HepG2 (cell line): ENCODE results near the gene DNAI2. TPM values are rescaled to one million over a fixed set of nuclear protein-coding genes. Genes with fewer than 3 reads are reported as not detected.

ENCODE experiments used
- ATAC-seq: fragments of 200-7000 bp; cut with Tn5 transposase; 3 replicates; pipeline ENCODE4 v1.9.1; 2020; ENCODE audit warnings: mild to moderate bottlenecking, moderate library complexity
- BruUV-seq: library from RNA; stranded (reverse); fragments of 400-500 nt; replicated peaks from 2 replicates; lab custom pipeline; 2021; lab: Mats Ljungman, UMichigan
- CTCF ChIA-PET: fragments of 300-600 bp; formaldehyde crosslinking; extraction: SDS; loops from one replicate; lab custom pipeline; 2021; ENCODE audit warnings: low total read pairs, inconsistent platforms, low intra/inter-chr PET ratio; lab: Yijun Ruan, JAX
- POLR2A ChIA-PET: fragments of 350-600 bp; sonication (Branson Sonifier 250); formaldehyde crosslinking; loops from one replicate; lab custom pipeline; 2020; ENCODE audit warnings: antibody characterized with exemption, inconsistent platforms; lab: Yijun Ruan, JAX
- DNase-seq: peaks from one replicate; pipeline ENCODE4 v3.0.0-alpha.2; 2015; ENCODE audit warnings: low spot score
- FAIRE-seq: peaks from 3 replicates; lab custom pipeline; 2011; peaks lifted over from hg19 to GRCh38; lab: Jason Lieb, UNC
- H2AFZ ChIP-seq: one replicate; pipeline ENCODE4 v1.6.1; 2011; ENCODE audit warnings: low read length, inconsistent platforms
- H3K27ac ChIP-seq: fragments of 300-600 bp; 3 replicates; pipeline ENCODE4 v1.8.0; 2011; ENCODE audit warnings: mixed run types, mild to moderate bottlenecking, mixed read lengths, low read length, inconsistent platforms; ENCODE audit not compliant: insufficient read depth; ENCODE audit errors: extremely low read length
- H3K27me3 ChIP-seq, 2 experiments: fragments of 200-600 bp in 1 of 2; 2 replicates in 1 of 2; 3 replicates in 1 of 2; pipeline versions ENCODE4 v1.6.0 to v1.8.0; 2011; ENCODE audit warnings: low read length in 2 of 2, mild to moderate bottlenecking in 2 of 2, moderate library complexity in 2 of 2, inconsistent platforms in 1 of 2; ENCODE audit not compliant: insufficient read depth in 2 of 2, control insufficient read depth in 1 of 2
- H3K36me3 ChIP-seq, 2 experiments: fragments of 200-600 bp in 1 of 2; replicated peaks in 1 of 2; 2 replicates in 1 of 2; 3 replicates in 1 of 2; pipeline versions ENCODE4 v1.5.1 to v1.8.0; 2011; ENCODE audit warnings: low read length in 2 of 2, inconsistent platforms in 1 of 2; ENCODE audit not compliant: insufficient read depth in 2 of 2, control insufficient read depth in 1 of 2
- H3K4me1 ChIP-seq: 2 replicates; pipeline ENCODE4 v1.5.1; 2012; ENCODE audit warnings: low read length, inconsistent platforms; ENCODE audit not compliant: insufficient read depth
- H3K4me2 ChIP-seq: 2 replicates; pipeline ENCODE4 v1.6.0; 2011; ENCODE audit warnings: low read depth, low read length, inconsistent platforms
- H3K4me3 ChIP-seq, 3 experiments: fragments of 200-600 bp in 1 of 3; sonication (generic), shearing (Covaris generic) in 1 of 3; replicated peaks in 1 of 3; 2 replicates each; pipeline ENCODE4 v1.5.1; 2011 to 2016; ENCODE audit warnings: low read length in 3 of 3, inconsistent platforms in 2 of 3, low read depth in 2 of 3, mild to moderate bottlenecking in 2 of 3, control low read depth in 1 of 3, mixed read lengths in 1 of 3; ENCODE audit not compliant: insufficient read depth in 1 of 3
- H3K79me2 ChIP-seq: one replicate; pipeline ENCODE4 v1.6.1; 2011; ENCODE audit warnings: low read length, inconsistent platforms; ENCODE audit not compliant: insufficient read depth
- H3K9ac ChIP-seq: 2 replicates; pipeline ENCODE4 v1.6.0; 2011; ENCODE audit warnings: mild to moderate bottlenecking, low read depth, low read length, inconsistent platforms; ENCODE audit not compliant: insufficient read depth
- H3K9me3 ChIP-seq: 2 replicates; pipeline ENCODE4 v1.5.1; 2012; ENCODE audit warnings: mild to moderate bottlenecking, low read length
- H4K20me1 ChIP-seq: 2 replicates; pipeline ENCODE4 v1.6.0; 2011; ENCODE audit warnings: inconsistent platforms, mild to moderate bottlenecking, low read length, moderate library complexity; ENCODE audit not compliant: insufficient read depth
- ATF5 ChIP-seq: sonication (generic); formaldehyde crosslinking; IDR thresholded peaks from 2 replicates; pipeline ENCODE4 v1.4.0; 2020; ENCODE audit warnings: mild to moderate bottlenecking, low read depth, missing genetic modification reagents
- DMTF1 ChIP-seq: sonication (generic); formaldehyde crosslinking; IDR thresholded peaks from 2 replicates; pipeline ENCODE4 v1.4.0; 2020; ENCODE audit warnings: mild to moderate bottlenecking, missing genetic modification reagents
- DNMT1 ChIP-seq: sonication (generic); formaldehyde crosslinking; IDR thresholded peaks from 2 replicates; pipeline ENCODE4 v1.5.1; 2020; ENCODE audit warnings: mild to moderate bottlenecking, missing genetic modification reagents
- GFI1 ChIP-seq: sonication (generic); formaldehyde crosslinking; IDR thresholded peaks from 2 replicates; pipeline ENCODE4 v1.5.0; 2020; ENCODE audit warnings: missing genetic modification reagents, mild to moderate bottlenecking, borderline replicate concordance
- HNRNPUL1 ChIP-seq: fragments of 200-400 bp; formaldehyde crosslinking; IDR thresholded peaks from 2 replicates; pipeline ENCODE4 v1.6.1; 2017; ENCODE audit warnings: low read depth, mild to moderate bottlenecking, low read length, moderate library complexity
- KLF12 ChIP-seq: sonication (generic); formaldehyde crosslinking; IDR thresholded peaks from 2 replicates; pipeline ENCODE4 v1.4.0; 2020; ENCODE audit warnings: missing genetic modification reagents, borderline replicate concordance
- NFYC ChIP-seq: IDR thresholded peaks from 2 replicates; pipeline ENCODE4 v1.6.1; 2016; ENCODE audit warnings: missing genetic modification reagents, missing compliant biosample characterization
- PAWR ChIP-seq: sonication (generic); formaldehyde crosslinking; IDR thresholded peaks from 2 replicates; pipeline ENCODE4 v1.4.0; 2020; ENCODE audit warnings: missing genetic modification reagents, mild to moderate bottlenecking, borderline replicate concordance
- SATB2 ChIP-seq: sonication (generic); formaldehyde crosslinking; IDR thresholded peaks from 2 replicates; pipeline ENCODE4 v1.5.0; 2020; ENCODE audit warnings: missing genetic modification reagents
- SOX5 ChIP-seq: IDR thresholded peaks from 2 replicates; pipeline ENCODE4 v1.6.1; 2016; ENCODE audit warnings: borderline replicate concordance
- USF2 ChIP-seq, 2 experiments: sonication (generic) in 1 of 2; formaldehyde crosslinking in 1 of 2; IDR thresholded peaks; 2 replicates each; pipeline versions ENCODE4 v1.5.1 to v1.6.1; 2011 to 2020; ENCODE audit warnings: borderline replicate concordance in 1 of 2, low read depth in 1 of 2, low read length in 1 of 2, mild to moderate bottlenecking in 1 of 2, missing genetic modification reagents in 1 of 2, moderate library complexity in 1 of 2
- ZNF44 ChIP-seq: sonication (generic); formaldehyde crosslinking; IDR thresholded peaks from 2 replicates; pipeline ENCODE4 v1.5.1; 2020; ENCODE audit warnings: mild to moderate bottlenecking, missing genetic modification reagents
- ZNF776 ChIP-seq: sonication (generic); formaldehyde crosslinking; IDR thresholded peaks from 2 replicates; pipeline ENCODE4 v1.4.0; 2020; ENCODE audit warnings: mild to moderate bottlenecking, missing genetic modification reagents
- WGBS: methylation state at CpG from one replicate; pipeline ENCODE4 v1.1.6; 2017; ENCODE audit warnings: low lambda C conversion rate; 5-methylcytosine and 5-hydroxymethylcytosine counted together
- in situ Hi-C: cut with HindIII; loops from 2 replicates; pipeline ENCODE4 v1.10.0; 2017; ENCODE audit warnings: low pct_unique_long_range_greater_than_20kb; ENCODE audit not compliant: extremely low pct_ligation_motif_present
- intact Hi-C: fragments of 100-400 bp; cut with micrococcal nuclease; formaldehyde crosslinking; loops from one replicate; pipeline ENCODE4 v1.10.0; 2022; ENCODE audit not compliant: unreplicated experiment
- polyA plus RNA-seq, 8 experiments: library from polyadenylated mRNA; depleted of rRNA in 3 of 8; stranded (reverse) in 7 of 8; unstranded in 1 of 8; fragments of >200 nt; fragmentation: Illumina TruSeq in 4 of 8; extraction: Trizol in 4 of 8; gene quantifications; 2 replicates each; pipeline versions ENCODE4 v1.2.1 to v1.2.3, GENCODE V29; 2011 to 2016; ENCODE audit warnings: low read depth in 4 of 8, missing spikeins in 1 of 8, mixed read lengths in 1 of 8; ENCODE audit not compliant: insufficient read depth in 1 of 8
- total RNA-seq, 5 experiments: library from RNA; depleted of rRNA; stranded (reverse); fragments of >200 nt; fragmentation: Illumina TruSeq; extraction: Trizol; gene quantifications; 2 replicates each; pipeline ENCODE4 v1.2.3, GENCODE V29; 2016; ENCODE audit warnings: low read depth in 1 of 5

DNAI2 gene
- total and polyA plus RNA-seq, 2 of the 13 experiments (the other 11 are each of a cell fraction or from before 2014, with no cell fraction given) = not detected

- intact Hi-C loops = no loop called here
- ATAC-seq (no peak), DNase-seq (no peak), FAIRE-seq (no peak)
- in situ Hi-C loops = no loop called here
- WGBS = 13% methylated on average over 7 of the region's 7 CpGs
- no peak overlapping the region for H3K27ac ChIP-seq
- H2AFZ ChIP-seq = no peak overlapping the region
- no peaks in the 10 kb centered on the region for H3K4me1 ChIP-seq
- H3K9ac ChIP-seq = no peak overlapping the region
- no peaks in the 10 kb centered on the region for H3K9me3 ChIP-seq
- H4K20me1 ChIP-seq = no peaks in the 10 kb centered on the region
- no peak overlapping the region for H3K4me3 ChIP-seq
- no peaks in the 10 kb centered on the region for H3K36me3 ChIP-seq
- no peak overlapping the region for H3K4me2 ChIP-seq
- H3K79me2 ChIP-seq = no peaks in the 10 kb centered on the region
- peaks cover 5 to 50% of the 10 kb centered on the region in 2 experiments for H3K27me3 ChIP-seq
- BruUV-seq = no TSS peak
- ChIA-PET CTCF (no interaction called here), POLR2A (no interaction called here)
- TF ChIP-seq DNMT1 (CRISPR knock-in tag) (no peak), NFYC (no peak), GFI1 (CRISPR knock-in tag) (no peak), ZNF44 (CRISPR knock-in tag) (no peak)
- TF ChIP-seq, all 625 proteins: peak for 0
Observed at GRCh38 chr17:74332017-74332650, 58.1 kb downstream of the DNAI2 start.

- Histone ChIP-seq H3K27ac (no peak overlapping the region), H3K36me3 (no peaks in the 10 kb centered on the region), H2AFZ (no peak overlapping the region), H4K20me1 (no peaks in the 10 kb centered on the region), H3K4me1 (no peaks in the 10 kb centered on the region), H3K4me2 (no peak overlapping the region), H3K9ac (no peak overlapping the region), H3K79me2 (no peaks in the 10 kb centered on the region), H3K9me3 (no peaks in the 10 kb centered on the region), H3K27me3 (peaks cover 5 to 50% of the 10 kb centered on the region in 2 experiments), H3K4me3 (no peak overlapping the region)
- DNase-seq = no peak
- CTCF ChIA-PET = no interaction called here
- WGBS = 19% methylated on average over 9 of the region's 11 CpGs
- FAIRE-seq = no peak
- in situ Hi-C loops = no loop called here
- BruUV-seq = no TSS peak
- POLR2A ChIA-PET = no interaction called here
- no peak for ATAC-seq
- intact Hi-C loops = no loop called here
- TF ChIP-seq USF2 (IDR thresholded peaks at IDR 0.05; ENCODE audit: low read depth, low read length) (no peak), USF2 (CRISPR knock-in tag; IDR thresholded peaks at IDR 0.05; ENCODE audit: borderline replicate concordance) (no peak), PAWR (CRISPR knock-in tag) (no peak), KLF12 (CRISPR knock-in tag) (no peak), SOX5 (CRISPR knock-in tag) (no peak), ATF5 (CRISPR knock-in tag) (no peak), SATB2 (CRISPR knock-in tag) (no peak), HNRNPUL1 (no peak), DMTF1 (CRISPR knock-in tag) (no peak), ZNF776 (CRISPR knock-in tag) (no peak)
Observed at GRCh38 chr17:74332763-74333283, 58.8 kb downstream of the DNAI2 start.
